GM19438 (cell line): Measurements from ENCODE around the gene FBXO47.
"Not testable (repeated sequence)": the region's sequence is repeated elsewhere in the genome, so short reads cannot be mapped to it uniquely, and the experiment has no call there.

Experiments used
- ATAC-seq: cut with Tn5 transposase; IDR thresholded peaks from one replicate; pipeline ENCODE4 v1.9.1; 2021; ENCODE audit warnings: low read depth; ENCODE audit not compliant: unreplicated experiment

Gene FBXO47

GRCh38 chr17:38925263-38925995 is 41.8 kb downstream of the FBXO47 start, which contains the start of gene LASP1NB:
TSS of gene LASP1NB (plus strand) at chr17:38925614.
- ATAC-seq: no peak

GRCh38 chr17:38922538-38923297 is 44.5 kb downstream of the FBXO47 start:
- ATAC-seq: no peak

GRCh38 chr17:38921756-38922411 is 45.3 kb downstream of the FBXO47 start:
- no peak for ATAC-seq

- no peak for ATAC-seq
Observed at GRCh38 chr17:38920374-38921291, 46.6 kb downstream of the FBXO47 start.

GRCh38 chr17:38919316-38920078 is 47.7 kb downstream of the FBXO47 start:
- ATAC-seq: no peak

- ATAC-seq: no peak
Observed at GRCh38 chr17:38918916-38919315, 48.3 kb downstream of the FBXO47 start.

- ATAC-seq: no peak
Observed at GRCh38 chr17:38918129-38918913, 48.9 kb downstream of the FBXO47 start.

- no peak for ATAC-seq
Observed at GRCh38 chr17:38917259-38917658, 49.9 kb downstream of the FBXO47 start.

- no peak for ATAC-seq
Observed at GRCh38 chr17:38916771-38917170, 50.4 kb downstream of the FBXO47 start.

- ATAC-seq: no peak
Observed at GRCh38 chr17:38915639-38915995, 51.6 kb downstream of the FBXO47 start.

GRCh38 chr17:38914741-38915638 is 52.2 kb downstream of the FBXO47 start:
- ATAC-seq: no peak

- ATAC-seq: no peak
Observed at GRCh38 chr17:38912221-38912813, 54.9 kb downstream of the FBXO47 start.

GRCh38 chr17:38911731-38912081 is 55.5 kb downstream of the FBXO47 start:
- ATAC-seq: not testable (repeated sequence)

- no peak for ATAC-seq
Observed at GRCh38 chr17:38911081-38911730, 56.0 kb downstream of the FBXO47 start.

GRCh38 chr17:38910325-38910724 is 56.9 kb downstream of the FBXO47 start:
- no peak for ATAC-seq

- no peak for ATAC-seq
Observed at GRCh38 chr17:38908676-38909181, 58.5 kb downstream of the FBXO47 start.
